Renal cortical epithelial cell (primary cell): ENCODE results near the gene GABRG3. TPM values are rescaled to one million over a fixed set of nuclear protein-coding genes. Genes with fewer than 3 reads are reported as not detected.

Source experiments
- DNase-seq: peaks from one replicate; pipeline ENCODE4 v3.0.0-alpha.2; 2011; ENCODE audit warnings: low read depth
- total RNA-seq: library from RNA; depleted of rRNA; stranded (reverse); fragments of >200 nt; gene quantifications from 2 replicates; pipeline ENCODE4 v1.2.3, GENCODE V29; 2014

The GABRG3 gene
- total RNA-seq, 1 donor from 2014 or later, result not detected

- DNase-seq, result peak; percentile 65
Observed at GRCh38 chr15:27241943-27242342, 271.0 kb downstream of the GABRG3 start.

- no peak for DNase-seq
Observed at GRCh38 chr15:27244047-27244446, 273.1 kb downstream of the GABRG3 start.

GRCh38 chr15:27248251-27248650 is 277.3 kb downstream of the GABRG3 start:
- DNase-seq, result peak; percentile 70

GRCh38 chr15:27249046-27249759 is 278.2 kb downstream of the GABRG3 start:
- no peak for DNase-seq

- no peak for DNase-seq
Observed at GRCh38 chr15:27249760-27250109, 278.8 kb downstream of the GABRG3 start.

- peak; percentile 62 for DNase-seq
Observed at GRCh38 chr15:27250223-27250622, 279.2 kb downstream of the GABRG3 start.

- DNase-seq, result no peak
Observed at GRCh38 chr15:27254055-27254454, 283.1 kb downstream of the GABRG3 start.

- DNase-seq, result no peak
Observed at GRCh38 chr15:27254801-27255200, 283.8 kb downstream of the GABRG3 start.

GRCh38 chr15:27256446-27256845 is 285.5 kb downstream of the GABRG3 start:
- DNase-seq, result peak; percentile 54

- DNase-seq, result no peak
Observed at GRCh38 chr15:27258287-27258686, 287.3 kb downstream of the GABRG3 start.

- no peak for DNase-seq
Observed at GRCh38 chr15:27260523-27260922, 289.5 kb downstream of the GABRG3 start.

- no peak for DNase-seq
Observed at GRCh38 chr15:27268923-27269322, 297.9 kb downstream of the GABRG3 start.

GRCh38 chr15:27271258-27271657 is 300.3 kb downstream of the GABRG3 start:
- DNase-seq, result no peak

- DNase-seq, result peak; percentile 14
Observed at GRCh38 chr15:27272427-27272826, 301.4 kb downstream of the GABRG3 start.

GRCh38 chr15:27273506-27273905 is 302.5 kb downstream of the GABRG3 start:
- DNase-seq, result no peak

- DNase-seq, result no peak
Observed at GRCh38 chr15:27278761-27279160, 307.8 kb downstream of the GABRG3 start.

- no peak for DNase-seq
Observed at GRCh38 chr15:27292641-27293040, 321.7 kb downstream of the GABRG3 start.

- DNase-seq, result no peak
Observed at GRCh38 chr15:27293607-27294006, 322.6 kb downstream of the GABRG3 start.

- DNase-seq, result no peak
Observed at GRCh38 chr15:27317736-27318135, 346.8 kb downstream of the GABRG3 start.

- DNase-seq, result no peak
Observed at GRCh38 chr15:27323801-27324200, 352.8 kb downstream of the GABRG3 start.

GRCh38 chr15:27324886-27325615 is 354.1 kb downstream of the GABRG3 start:
- DNase-seq, result peak; percentile 37

- no peak for DNase-seq
Observed at GRCh38 chr15:27327467-27328025, 356.6 kb downstream of the GABRG3 start.

GRCh38 chr15:27328186-27328585 is 357.2 kb downstream of the GABRG3 start:
- no peak for DNase-seq
